HG02870 (cell line): Measurements from ENCODE around the gene MRC2.

Experiments used
- ATAC-seq: cut with Tn5 transposase; IDR thresholded peaks from one replicate; pipeline ENCODE4 v1.9.1; 2021; ENCODE audit warnings: mild to moderate bottlenecking, moderate library complexity; ENCODE audit not compliant: unreplicated experiment

The MRC2 gene

DNA sequence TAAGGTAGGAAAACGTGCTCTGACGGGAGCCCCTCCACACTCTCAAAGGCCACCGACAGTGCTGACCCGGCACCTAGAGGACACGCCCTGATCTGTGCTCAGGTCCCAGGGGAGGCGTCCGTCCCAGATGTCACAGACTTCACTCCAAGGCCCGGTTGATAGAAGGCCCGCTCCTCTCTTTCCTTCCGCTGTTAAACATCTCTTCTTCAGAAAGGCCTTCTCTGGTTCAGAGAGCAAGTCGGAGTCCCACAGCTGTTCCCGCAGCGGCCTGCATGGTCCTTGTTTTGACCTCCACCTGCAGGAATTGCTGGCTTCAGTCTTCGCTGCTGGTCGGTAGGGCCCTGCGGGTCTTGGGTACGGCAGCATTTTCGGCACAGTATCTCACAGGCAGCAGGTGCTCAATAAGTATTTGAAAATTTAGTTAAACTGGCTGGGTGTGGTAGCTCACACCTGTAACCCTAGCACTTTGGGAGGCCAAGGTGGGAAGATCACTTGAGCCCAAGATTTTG, 88.5 kb downstream of the MRC2 start:
- no peak for ATAC-seq

DNA sequence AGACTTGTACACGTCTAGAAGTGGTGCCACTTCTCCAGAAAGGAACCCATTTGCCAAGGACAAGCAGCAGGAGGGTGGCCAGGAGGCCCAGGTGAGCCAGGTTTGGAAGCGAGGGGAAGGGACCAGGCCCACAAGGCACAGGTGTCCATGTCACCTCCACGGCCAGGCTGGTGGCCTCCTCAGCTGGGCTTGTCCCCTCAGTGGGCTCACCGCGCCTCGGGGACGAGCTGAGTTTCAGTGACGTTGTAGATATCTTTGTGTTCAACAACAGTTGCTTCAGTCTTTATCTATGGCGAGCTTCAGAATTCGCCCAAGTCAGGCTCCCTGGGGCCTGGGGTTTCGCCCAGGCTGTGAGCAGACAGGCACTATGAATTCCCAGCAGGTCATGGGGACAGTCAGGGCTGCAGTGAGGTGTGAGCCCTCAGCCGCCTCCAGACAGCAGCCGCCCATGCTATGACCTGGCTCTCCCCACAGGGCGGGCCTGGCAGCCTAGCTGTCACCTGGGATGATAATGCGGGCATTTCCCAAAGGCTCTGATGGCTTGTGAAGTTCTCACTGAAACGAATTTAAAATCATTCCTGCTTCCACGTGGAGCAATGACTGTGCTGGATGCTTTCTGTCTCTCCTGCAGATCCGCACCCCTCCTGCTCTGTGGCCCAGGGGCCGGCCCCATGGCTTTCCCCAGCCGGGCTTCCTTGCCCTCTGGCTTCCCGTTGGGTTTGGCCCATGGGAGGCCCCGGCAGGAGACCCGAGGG, 89.5 kb downstream of the MRC2 start:
- ATAC-seq = no peak

DNA sequence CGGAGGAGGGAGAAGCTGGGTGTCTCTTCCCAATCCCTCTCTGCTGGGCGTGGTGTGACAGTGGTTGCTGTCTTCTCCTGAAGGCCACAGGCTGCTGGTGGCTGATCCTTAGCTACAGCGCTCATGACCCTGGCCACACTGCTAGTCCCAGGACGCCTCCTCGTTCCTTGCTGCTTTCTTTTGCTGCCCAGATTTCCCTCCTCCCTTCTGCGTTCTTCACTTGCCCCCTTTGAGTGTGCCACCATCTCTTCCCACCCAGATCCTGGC, 90.1 kb downstream of the MRC2 start:
- no peak for ATAC-seq

DNA sequence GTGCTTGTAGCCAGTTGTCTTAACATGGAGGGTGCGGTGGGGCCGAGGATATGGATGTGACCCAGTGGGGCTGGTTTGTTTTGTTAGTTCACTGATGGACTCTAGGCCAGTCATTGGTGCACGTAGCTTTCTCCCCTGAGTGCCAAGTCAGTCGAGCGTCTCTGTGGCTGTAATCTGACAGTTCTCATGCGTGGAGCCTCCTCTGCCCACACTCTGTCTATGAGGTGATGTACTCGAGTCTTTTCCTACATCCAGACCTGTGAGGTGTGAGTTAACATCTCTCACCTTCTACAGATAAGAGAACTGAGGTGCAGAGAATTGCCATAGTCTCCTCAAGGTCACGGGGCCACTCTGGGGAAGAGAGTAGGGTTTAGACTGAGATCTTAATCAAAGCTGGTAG, 90.4 kb downstream of the MRC2 start:
- no peak for ATAC-seq

DNA sequence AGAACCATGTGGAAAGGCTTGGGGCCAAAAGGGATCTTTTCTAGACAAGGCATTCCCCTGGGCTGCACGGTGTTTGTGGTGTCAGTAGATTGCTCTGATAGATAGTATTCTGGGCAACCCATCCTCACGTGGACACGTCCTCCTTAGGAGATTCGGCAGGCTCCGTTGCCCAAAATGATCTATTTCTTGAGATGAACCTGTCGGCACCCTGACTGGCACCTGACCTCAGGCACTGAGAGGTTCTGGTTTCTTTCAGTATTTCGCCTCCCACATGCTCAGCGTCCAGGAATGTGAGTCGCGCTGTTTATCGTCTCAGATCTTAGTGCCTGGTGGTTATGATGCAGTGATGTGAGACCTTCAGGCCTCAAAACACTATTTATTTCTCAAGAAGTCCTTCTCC, 91.0 kb downstream of the MRC2 start:
- no peak for ATAC-seq

DNA sequence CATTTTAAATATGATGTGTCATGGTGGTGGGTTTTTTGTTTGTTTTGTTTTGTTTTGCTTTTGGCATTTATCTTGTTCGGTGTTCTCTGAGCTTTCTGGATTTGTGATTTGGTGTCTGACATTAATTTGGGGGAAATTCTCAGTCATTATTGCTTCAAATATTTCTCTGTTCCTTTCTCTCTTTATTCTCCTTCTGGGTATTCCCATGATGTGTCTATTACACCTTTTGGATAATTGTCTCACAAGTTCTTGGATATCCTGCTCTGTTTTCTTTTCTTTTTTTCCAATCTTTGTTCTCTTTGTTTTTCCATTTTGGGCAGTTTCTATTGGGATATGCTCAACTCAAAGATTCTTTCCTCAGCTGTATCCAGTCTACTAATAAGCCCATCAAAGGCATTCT, 92.1 kb downstream of the MRC2 start:
- no peak for ATAC-seq

DNA sequence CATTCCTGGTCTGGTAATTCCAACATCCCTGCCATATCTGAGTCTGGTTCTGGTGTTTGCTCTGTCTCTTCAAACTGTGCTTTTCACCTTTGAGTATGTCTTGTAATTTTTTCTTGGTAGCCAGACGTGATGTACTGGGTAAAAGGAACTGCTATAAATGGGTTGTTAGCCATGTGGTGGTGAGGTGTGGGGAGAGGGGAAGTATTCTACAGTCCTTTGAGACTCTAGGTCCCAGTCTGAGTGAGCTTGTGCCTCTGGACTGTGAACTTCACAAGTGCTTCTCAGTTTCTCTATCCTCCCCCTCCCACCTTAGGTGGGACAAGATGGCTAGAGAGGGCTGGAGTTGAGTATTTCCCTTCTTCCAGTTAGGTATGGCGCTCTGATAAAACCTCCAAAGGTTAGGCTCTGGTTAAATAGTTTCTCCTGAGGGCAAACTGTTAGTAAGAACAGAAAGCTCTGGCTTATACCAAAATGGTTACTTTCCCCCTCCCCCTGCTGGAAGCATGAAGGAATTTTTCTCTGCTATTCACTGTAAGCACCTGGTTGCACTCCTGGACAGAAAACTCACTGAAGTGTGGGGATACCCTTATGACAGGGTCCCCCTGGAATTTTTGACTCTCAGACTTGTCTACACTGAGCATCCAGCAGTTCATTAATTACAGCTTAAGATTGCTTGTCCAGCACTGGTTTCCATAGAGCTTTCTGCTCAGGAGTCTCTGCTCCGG, 92.8 kb downstream of the MRC2 start:
- ATAC-seq = no peak

DNA sequence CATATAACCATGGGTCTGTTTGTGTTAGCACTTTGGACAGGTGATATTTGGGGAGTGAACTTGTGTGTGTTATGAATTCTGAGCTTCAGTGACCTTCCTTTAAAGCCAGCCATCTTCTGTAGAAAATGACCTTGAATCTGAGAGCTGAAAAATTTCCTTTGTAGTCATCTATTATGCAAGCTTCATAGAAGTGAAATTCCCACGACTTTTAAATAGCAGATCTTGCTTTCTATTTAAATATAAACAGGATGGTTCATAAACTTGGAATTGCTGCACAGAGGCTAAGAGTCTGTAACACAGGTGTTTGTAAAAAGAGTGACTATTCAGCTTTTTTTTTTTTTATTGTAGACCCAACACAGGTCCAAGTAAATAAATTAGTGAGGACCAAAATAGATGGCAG, 95.2 kb downstream of the MRC2 start:
- no peak for ATAC-seq

DNA sequence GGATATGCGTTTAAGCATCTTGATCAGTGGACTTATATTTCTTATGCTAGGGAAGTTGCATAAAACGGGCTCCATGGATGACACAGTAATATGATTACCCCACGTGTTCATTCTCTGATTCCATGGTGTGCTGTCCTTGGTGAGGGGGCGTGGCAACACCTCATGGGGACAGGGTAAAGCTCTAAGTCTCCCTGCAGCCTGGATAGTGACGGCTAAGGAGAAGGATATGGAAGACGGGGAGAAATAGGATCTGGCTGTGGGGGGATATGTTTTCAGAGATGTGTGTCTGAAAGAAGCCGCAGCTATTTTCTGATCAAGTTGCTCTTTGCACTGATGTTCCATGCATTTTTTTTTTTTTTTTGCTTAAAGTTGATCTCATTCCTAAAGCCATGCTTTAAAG, 96.4 kb downstream of the MRC2 start:
- no peak for ATAC-seq

DNA sequence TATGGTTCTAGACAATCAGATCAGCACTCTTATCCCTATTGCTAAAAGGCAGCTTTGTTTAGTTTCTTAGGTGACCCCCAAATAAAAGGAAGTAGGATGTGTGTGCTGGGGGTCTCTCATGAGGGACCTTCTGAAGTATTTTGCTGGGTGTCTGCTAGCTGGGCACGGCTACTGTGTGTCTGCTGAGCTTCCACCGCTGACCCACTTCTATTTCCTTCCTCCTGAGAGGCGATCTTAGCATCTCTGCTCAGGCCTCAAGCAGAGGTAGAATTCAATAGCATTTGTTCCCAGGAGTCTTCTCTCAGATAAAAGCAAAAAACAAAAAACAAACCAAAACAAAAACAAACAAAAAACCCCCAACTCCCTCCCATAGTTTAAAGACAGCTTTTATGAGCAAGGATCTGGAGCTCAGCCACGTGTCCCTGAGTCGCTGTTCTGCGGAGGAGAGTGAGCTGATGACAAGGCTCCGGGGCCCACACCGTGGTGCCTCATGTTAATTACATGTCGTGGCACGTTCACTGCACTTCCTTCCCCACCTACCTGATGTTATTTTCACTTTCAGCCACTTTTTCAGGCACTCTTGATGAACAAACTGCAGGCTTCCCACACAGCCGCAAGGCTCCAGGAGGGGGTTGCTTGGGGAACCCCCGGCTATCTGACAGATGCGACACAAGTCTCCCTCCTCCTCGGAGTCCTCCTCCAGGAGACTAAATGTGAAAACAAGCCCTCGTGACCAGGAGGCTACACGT, 97.1 kb downstream of the MRC2 start:
- peak; percentile 94 for ATAC-seq

DNA sequence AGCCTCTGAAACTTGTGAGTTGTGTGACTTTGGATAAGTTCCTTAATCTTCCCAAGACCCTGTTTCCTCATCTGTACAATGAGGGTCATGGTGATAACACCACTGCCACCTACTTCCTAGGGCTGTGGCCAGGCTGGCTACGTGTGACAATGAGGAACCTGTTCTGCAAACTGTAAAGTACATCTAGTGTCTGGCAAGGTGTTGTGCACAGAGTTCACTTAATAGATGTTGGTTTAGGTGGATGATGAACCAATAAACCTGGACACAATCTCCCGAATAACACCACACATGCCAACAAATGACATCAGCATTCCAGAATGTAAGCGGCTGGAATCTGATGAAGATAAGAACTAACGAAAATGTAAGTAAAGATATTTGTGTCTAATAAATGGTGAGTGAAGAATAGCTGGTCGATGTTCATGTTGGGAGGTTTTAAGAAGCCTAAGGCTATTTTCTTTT, 98.3 kb downstream of the MRC2 start:
- ATAC-seq = no peak

DNA sequence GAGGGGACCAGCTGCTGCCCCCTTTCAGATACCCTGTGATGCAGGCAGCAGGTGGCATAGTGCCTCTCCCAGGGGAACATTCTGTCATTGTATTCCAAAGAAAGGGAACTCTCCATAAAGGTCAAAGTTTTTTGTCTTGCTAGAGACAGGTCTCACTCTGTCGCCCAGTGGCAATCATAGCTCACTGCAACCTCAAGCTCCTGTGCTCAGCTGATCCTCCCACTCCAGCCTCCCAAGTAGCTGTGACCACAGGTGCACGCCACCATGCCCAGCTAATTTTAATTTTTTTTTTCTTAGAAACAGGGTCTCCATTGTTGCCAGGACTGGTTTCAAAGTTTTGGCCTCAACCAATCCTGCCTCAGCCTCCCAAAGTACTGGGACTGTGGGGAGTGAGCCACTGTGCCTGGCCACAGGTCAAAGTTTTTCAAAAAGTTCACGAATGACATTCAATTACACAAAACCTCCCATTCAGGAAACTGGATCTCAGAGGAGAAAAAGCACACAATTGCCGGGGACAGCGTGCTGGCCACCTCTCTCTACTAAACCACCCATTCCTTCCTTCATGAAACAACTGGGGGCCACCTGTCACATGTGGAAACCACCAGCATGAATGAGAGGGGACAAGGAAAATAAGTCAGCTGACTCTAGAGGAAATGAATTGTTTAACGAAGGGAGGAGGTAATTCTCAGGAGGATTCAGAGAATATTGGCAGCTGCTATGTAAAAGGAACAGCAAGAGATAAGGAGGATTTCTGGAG, 100.6 kb downstream of the MRC2 start:
- ATAC-seq = no peak

DNA sequence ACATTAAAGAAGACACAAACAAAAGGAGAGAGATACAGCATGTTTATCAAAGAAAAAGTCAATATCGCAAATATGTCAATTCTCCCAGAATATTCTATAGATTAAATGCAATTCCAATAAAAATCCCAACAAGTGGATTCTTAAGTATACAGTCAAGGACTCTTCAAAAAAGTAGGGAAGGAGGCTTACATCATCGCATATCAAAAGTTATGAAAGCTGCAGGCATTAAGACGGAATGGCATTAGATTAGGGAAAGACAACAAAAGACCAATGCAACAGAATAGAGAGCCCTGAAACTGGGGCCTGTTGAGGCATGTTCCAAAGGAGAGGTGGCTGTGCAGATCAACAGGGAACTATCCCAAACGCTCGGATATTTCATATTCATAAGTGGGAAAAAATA, 104.7 kb downstream of the MRC2 start:
- no peak for ATAC-seq

DNA sequence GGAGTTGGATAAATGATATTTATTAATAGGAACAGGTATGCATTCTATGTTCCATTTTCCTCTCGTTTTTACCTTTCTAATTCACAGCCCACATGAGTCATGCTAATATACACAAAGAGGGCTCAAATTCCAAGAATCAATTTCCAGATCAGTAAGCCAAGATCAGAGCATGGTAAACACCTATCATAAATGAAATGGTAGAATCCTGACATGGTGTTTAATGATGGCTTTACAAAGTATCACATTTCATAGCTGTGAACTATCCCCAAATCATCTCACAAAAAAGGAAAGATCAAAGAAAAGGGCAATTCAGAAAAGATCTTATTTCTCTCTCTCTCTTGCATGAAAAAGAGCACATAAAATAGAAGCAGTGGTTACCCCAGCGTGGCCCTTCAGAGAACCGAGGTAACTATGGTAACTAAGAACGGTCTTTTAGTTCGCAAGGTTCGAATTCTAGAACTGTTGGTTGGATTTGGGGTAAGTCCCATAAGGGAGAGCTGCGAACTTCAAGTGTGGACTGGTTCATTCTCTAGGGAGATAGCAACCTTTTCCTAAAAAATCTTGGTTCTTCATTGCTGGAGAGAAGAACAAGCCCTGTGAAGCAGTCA, 107.7 kb downstream of the MRC2 start:
- ATAC-seq = no peak

DNA sequence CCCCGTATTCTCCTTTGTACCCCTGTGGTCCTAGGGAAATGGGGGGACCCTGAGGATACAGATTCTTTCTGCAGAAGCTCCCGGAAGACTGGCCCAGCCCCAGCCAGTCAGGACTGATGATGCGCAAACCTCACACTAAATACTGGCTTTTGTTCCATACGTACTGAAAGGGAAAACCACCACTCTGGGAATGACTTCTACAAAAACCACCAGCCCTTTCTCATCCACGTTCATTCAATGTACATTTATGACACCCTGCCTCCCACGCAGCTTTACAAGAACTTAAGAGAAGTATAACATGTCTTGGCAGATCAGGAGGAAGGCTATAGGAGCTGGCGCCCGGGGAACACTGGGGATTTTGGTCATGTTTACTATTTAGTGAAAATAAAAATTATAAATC, 110.0 kb downstream of the MRC2 start:
- ATAC-seq = no peak

DNA sequence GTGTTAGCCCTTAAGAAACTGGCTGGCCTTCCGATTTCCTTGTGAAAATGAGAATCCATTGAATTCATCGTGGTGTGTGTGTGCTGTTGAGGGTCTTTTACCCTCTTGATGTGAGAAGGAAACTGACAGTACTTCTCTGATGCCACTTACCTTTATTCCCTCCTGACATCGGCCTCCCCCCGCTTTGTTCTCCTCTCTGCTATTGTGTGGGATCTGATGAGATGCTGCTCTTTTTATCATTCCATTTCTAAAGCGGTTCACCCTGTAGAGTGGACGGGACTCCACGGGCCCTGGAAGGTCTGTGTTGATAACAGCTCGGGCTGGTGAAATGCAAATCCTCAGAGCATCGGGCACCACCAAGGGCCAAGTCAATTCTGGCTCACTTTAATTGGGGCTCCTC, 110.8 kb downstream of the MRC2 start:
- no peak for ATAC-seq

DNA sequence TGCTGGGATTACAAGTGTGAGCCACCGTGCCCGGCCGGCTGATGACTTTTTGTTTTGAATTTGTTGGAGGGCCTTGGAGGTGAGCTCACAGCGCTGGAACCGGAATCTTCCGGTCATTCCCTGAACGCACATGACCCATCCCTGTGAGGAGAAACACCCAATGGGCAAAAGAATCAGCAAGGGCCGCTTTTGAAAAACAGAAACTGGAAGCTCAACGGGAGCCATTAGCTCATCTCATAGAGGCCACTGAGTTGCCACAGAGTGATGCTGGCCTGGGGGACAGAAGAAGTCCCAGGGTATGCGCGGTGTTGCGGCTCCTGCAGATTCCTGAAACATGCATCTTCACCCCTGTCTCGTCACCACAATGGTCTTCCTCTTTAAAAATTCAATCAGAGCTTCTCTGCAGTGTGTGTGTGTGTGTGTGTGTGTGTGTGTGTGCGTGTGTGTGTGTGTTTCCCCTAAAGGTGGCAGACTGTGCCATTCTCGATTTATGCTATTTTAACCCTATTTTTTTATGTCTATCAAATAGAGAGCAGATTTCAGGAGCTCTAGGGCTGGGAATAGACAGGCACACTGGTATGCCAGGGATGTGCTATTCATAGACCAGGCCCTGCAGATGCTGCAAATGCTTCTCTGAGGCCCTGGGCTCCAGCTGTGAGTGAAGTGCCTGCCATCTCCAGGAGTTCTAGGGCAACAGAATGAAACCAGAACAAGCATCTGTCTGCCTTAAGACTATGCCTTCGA, 112.3 kb downstream of the MRC2 start:
- no peak for ATAC-seq

DNA sequence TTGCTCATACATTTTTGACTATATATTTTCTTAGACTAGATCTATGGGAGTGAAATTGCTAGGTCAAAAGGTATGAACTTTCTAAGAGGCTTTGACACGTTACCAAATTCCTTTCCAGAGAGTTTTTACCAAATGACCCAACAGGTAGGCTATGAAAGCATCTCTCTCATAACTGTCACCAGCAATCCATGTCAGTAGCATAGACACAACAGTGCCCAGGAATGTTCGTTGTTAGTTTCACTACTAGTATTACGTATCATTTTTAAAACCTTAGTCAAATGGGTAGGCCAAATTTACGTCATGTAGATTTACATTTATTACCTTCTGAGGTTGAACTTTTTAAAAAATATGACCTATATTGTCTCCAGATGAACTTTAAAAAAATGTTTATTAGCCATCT, 113.8 kb downstream of the MRC2 start:
- ATAC-seq = peak; percentile 67
